HG02885 (cell line): ENCODE measurements around the gene SERP2.

Source experiments
- ATAC-seq: cut with Tn5 transposase; IDR thresholded peaks from one replicate; pipeline ENCODE4 v1.9.1; 2021; ENCODE audit warnings: mild to moderate bottlenecking; ENCODE audit not compliant: unreplicated experiment, poor library complexity

Gene SERP2

DNA sequence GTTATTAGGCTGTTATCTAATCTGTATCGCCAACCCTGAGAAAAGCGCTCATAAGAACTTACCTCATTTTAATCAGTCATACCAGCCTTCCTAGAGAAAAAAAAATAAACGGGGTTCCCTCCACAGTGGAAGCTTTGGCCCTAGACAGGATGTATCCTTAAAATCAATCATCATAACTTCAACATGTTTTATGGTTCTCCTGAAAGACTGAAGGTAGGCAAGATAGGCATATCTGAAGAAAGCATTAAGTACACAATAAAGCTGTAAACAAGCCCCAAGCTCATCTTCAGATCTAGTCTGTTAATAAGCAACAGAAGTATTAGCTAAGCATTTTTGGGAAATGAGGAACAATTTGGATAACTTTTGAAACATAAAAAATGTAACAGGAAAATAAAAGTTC is 18.7 kb upstream of the SERP2 start:
- no peak for ATAC-seq

DNA sequence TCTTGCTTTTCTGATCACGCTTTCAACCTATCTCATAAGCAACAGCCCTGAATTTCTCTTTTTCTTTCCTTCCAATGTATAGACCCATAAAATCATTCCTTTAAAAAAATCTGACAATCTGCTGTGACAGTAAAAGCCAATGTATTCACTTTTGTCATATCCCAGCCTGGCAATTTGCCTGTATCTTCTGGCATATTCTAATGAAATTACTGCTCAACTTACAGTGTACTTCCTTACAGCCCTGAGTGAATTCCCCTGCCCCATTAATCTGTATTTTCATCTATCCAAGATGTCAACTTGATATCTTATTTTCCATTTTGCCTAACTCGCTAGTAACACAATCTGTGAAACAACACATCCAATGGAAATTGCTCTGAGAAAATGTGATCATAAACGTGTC is 18.0 kb upstream of the SERP2 start:
- ATAC-seq, result no peak

DNA sequence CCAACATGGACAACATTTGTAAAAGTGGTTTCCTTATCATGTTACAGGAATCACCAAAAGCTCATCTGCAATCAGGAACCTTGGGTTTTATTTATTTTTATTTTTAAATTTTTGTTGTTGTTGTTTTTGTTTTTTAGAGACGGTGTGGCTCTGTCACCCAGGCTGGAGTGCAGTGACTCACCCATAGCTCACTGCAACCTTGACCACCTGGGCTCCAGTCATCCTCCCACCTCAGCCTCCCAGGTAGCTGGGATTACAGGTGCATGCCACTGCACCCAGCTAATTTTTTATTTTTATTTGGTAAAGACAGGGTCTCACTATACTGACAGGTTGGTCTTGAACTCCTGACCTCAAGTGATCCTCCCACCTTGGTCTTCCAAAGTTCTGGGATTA is 13.6 kb upstream of the SERP2 start:
- no peak for ATAC-seq

DNA sequence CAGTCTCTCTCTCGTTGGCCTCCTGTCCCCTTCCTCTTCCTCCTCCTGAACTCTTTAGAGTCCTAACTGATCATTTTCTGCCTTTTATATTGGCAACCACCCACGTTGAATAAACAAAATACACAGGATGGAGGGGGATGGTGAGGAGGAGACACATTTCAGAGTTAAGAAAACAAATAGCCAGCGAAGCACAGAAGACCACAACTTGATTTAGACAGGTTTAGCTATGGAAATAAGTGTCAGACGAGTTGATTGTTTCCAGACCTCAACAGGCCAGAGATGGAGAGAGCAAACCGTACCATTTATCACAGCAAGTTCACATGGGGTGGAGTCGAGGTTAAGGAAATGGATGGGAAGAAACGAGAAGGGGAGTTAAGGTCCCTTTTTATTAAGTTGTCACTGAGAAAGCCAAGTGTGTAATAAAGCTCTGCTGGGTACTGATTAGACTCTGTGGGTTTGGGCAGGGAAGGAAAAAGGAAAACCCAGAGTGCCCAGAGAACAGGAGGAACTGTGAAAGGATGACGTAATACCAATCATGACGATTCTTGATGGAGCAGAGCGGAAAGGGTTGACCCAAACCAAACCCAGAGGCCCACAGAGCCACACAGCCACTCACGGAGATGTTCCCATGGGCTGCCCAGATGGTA is 11.1 kb upstream of the SERP2 start:
- no peak for ATAC-seq

DNA sequence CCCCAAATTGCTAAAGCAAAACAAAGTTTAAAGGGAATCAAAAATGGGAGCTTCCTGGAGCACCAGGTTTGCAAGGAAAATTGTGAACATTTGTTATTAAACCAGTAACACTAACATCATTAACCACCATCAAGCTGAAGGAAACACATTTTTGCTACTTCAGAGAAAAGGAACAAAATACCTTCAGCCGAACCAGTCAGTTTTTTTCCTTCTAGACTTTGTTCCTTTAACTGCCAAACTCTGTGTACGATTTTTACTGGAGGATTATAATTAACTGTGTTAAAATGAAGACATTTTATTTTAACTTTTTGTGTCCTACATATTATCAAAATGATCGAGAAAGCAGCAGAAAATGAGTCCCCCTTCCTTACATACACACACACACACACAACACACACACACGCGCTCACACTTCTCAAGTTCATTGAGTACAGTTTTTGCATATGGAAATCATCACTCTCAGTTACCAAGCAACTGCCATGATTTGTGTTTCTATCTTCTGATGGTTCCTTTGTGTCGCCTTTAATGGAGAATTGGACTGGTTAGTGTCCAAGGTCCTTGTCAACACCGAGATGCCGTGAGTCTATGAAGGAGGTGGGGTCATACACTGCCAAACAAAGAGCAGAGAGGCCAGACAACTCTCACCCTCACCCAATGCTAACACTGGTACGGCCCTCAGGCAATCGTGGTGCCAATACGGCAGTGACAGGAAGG is 9.8 kb upstream of the SERP2 start:
- ATAC-seq, result no peak

DNA sequence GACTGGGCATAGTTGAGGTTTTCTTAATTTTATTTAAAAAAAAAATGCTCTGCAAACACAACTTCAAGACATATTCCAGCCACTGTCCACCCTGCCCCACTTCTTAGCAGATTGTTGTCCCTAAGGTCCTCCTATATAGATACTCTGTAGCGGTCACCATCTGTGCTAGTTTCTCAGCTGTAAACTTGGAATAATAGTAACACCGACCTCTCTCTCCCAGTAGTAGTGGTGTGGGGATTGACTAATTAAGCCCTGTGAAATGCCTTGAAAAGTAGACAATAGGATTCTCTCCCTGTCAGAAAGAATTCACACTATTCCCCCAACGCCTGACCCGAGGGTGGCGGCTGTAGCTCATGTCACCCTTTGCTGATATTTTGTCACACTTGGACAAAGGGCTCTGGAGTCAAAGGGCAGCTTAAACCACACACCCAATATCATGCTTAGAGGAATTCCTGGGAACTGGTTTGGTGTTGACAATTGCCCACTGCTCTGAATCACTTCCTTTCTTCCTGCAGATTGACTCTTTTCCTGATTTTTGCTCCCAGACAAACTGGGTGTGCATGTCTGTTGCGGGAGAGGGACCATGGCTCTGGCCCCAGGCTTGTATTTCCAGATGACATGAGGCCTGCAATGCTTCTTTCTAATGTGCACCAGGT is 9.2 kb upstream of the SERP2 start:
- ATAC-seq, result no peak

DNA sequence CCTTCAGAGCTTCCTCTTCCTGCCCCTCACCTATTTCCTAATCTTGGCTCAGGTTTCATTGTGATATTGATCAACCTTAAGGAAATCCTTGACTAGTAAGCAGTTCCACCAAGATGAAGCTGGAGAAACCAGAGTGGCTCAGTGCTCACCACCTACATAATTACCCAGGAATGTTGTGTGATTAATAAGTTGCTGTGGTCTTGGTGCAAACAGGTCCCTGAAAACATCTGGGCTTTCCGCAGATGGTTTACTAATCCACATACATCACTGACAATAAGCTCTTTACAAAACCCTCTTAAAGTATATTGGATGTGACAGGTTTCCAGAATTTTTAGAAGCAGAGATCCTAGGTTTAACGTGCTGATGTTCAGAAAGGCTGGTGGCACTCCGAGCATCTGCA is 8.6 kb upstream of the SERP2 start:
- no peak for ATAC-seq

DNA sequence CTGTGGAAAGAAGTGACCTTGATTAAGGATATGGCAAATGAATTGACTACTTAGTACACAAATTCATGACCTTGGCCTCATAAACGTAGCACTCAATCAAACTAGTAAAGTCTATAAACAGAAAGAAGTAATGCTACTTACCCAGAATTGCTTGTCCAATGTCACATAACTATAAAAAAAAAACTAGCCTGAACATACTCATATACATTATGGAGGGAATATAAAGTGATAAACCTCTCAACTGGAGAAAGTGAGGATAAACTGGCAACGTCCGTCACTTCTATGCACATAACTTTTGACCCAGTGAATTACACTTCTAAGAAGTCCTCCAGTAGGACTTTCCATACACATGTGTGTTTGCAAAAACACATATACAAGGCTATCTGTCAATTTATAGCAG is 7.7 kb upstream of the SERP2 start:
- ATAC-seq, result no peak

DNA sequence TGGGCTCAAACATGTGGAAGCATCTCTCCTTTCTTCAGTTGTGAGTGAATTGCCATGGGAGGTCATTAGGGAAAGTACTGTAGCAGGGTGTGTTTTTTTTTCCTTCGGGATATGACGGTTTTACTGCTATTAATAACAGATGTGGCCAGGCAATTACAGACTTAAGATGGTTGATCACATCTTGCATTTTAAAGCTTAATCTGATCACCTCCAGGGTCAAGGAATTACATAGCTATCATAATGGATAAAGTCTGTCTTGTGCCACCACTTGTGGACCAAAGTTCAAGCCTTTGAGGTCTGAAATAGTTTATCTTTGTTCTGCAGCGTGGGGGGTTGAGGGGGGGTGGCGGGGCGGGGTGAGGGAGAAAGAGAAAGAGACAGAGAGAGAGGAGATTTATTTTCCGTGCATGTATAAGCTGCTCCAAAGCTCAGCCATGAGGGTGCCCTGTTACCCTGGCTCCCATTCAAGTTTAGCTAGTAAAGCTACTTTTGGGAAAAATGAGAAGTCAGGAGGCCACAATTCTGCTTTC is 5.5 kb upstream of the SERP2 start:
- ATAC-seq, result no peak

DNA sequence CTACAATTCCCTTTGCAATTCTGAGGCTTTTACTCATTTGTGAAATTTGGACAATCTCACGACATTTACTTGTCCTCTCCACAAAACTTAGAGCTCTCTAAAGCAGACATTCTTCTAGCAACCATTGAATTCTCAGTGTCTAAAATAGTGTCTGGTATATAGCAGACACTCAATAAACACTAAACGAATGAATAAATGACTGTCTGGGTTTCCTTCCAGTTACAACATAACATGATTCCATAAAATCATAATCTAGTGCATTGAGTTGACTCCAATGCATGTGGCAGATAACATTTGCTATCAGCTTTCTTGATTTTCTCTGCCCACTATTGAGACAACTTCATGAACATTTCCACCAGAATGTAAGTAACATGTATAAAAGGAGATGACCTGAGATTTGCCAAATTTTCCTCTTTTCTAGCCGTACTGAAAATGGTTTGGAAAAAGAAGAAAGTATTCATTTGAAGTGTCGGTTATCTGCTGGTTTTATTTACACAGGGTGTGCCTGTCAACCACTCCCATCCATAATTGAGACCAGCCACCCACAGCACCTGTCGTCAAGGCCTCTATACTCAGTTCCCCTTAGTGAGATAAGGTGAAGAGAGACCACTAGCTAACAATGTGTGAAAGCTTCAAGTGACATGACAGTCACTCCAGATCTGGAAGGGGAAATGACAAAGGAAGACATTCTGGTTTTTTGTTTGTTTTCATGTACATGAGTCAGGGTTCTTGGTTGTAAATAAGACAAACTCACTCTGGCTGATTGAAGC is 4.8 kb upstream of the SERP2 start:
- ATAC-seq, result no peak

DNA sequence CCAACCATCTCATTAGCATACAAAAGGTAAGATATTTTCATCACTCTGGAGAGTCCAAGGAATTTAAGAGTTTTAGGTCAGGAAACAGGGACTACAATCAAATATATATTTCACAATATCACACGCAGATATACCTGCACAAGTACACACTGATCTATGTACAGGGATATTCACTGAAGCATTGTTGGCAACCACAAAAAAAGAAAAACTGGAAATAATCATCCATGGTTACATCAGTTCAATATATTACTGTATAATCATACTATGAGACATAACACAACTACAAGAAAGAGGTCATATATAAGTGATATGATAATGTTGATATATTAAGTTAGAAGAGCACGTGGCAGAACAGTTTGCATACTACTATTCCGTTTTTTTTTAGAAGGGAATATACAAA is 2.2 kb upstream of the SERP2 start:
- ATAC-seq, result no peak

DNA sequence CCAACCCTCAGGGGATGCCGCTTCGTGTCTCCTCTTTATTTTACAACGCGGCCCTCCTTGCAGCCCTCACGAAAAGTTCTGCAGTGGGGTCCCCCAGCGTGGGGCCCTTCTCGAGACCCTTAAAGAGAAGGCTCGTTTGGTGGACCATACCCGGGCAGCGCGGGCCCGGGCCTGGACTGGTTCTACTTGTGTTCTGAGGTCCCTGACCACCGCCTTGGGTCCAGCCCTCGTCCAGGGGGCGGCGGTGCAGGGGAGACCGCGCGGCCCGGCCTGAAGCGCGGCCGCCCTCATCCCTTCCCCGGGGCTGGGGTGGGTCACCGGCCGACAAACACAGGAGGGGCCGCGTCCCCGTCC is 400 bp upstream of the SERP2 start:
- no peak for ATAC-seq

DNA sequence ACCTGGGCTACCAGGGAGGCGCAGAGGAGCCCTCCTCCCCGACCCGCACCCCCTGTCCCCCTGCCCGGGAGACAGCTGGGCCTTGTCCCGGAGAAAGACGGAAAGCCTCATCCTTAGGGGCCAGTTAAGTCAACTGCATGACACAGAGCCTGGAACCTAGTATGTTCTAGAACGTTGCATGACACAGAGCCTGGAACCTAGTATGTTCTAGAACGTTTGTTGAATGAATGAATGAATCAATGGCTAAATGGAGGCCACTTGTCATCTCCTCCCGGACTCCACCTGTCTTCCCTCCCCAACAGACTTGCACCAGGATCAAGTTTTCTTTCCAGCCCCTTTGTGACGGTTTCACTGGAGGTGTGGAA is 706 bp downstream of the SERP2 start:
- no peak for ATAC-seq

DNA sequence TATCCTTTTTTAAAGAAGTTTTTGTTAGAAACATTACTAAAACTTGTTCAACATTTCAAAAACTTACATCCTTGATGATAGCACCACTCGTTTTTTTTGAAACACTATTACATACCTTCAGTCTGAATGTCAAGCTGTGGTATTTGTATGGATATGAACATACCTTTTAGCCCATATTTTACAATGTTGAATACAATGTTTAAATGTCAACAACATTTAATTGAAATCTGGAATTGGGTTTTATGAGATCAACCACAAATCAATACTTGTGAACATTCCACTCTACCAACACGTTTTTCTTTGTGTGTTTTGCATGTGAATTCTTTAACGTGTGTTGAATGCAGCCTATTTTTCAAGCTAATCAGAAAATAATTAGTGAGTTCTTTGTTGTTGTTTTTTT is 4.7 kb downstream of the SERP2 start:
- ATAC-seq, result no peak

DNA sequence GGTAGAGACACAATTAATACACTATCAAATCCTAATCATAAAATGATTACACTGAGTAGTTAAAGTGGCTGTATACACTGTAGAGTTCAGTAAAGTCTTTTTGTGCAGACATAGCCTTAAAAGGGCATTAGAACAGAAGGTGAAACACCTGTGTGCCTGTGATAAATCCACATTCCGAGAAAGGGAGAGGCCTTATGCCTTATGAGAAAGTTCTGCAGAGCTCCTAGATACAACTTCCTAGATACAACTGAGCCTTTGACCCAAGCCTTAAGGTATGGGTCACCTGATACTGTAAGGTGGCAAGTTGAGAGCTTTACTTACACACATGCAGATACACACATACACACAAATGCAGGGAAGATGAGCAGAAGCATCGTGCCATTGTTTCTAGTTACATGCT is 6.3 kb downstream of the SERP2 start:
- ATAC-seq, result no peak

DNA sequence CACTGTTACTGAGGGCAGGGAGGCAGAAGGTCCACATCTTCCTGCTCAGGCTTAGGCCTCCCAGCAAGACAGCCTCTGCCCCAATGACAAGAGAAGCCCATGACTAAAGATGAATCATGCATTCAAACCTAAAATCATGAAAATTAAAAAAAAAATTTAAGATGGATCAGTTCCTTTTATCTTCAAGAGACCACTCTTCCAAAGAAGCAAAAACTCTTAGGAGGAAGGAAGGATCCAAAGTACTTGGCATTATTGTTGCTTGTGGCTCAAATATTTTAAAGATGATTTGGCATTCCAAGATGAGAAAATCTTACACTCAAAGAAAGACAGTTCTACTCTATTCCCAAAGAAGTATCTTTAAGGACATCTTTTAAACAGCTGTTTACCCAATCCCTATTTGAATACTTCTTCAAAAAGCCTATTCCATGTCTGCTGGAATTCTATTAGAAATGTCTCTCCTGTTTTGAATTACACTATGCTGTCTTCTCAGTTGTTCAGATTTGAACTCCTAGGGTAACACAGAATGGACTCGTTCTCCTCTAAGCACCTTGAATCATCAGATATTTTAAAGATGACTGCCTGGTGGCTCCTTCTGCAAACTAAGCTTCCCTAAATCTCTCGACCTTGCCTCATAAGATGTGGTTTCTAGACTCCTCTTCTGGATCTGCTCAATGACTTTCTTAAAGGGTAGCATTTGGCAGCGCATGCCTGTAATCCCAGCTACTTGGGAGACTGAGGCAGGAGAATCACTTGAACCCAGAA is 7.0 kb downstream of the SERP2 start:
- no peak for ATAC-seq

DNA sequence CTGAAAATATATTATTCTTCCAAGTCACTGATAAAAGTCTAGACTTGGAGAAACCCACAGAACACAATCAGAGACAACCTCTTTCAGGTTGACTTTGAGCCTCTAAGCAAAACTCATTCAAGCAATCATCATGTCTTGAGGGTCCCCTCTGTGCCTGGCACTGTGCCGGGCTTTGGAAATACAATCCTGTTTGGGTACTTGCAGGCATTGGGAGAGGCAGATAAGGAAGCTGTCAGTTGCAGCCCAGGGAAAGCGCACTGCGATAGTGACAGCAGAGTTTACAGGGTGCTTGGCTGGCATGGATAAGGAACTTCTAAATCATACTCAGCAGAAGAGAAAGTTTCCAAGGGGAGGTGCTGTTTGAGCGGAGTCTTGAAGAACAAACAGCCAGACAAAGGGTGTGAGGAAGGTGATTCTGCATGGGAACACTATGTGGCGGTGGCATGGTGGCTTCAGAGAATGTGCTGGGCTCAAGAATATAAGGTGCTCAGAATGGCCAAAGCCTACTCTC is 9.1 kb downstream of the SERP2 start:
- ATAC-seq, result no peak

DNA sequence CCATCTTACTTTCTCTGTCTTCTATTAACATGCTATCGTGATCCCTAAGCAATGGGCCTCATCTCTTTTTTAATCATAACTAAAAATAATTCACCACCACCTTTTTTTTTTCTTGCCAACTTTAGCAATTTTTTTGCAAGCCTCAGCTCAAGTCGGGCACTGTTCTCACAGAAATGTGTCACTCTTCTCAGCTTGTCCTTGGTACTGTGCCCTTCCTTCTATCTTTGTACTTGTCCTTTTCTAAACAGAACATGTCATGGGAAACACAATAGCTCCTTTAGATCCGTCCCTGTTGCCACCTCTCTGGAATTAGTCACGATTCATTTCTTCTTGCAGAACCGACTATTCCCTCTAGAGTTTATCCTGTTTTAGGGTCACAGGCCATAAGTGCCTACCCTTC is 10.3 kb downstream of the SERP2 start:
- ATAC-seq, result no peak

DNA sequence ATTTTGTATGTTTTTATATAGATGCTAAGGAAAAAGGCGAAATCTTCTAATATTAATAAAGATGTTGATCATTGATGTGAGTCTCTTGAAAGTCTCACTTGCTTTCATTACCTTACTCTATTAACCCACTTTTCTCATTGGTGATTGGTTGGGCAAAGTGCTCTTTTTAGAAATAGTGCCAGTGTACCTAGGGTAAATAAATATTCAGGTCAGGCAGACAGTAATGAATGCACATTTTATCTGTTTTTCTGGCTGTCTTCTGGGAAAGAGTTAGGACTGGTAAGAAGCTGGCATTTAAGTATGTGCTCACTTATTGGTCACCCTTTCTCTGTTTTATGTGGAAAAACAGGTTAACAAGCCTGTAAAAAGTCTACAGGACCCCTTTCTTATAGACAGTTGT is 11.2 kb downstream of the SERP2 start:
- no peak for ATAC-seq

DNA sequence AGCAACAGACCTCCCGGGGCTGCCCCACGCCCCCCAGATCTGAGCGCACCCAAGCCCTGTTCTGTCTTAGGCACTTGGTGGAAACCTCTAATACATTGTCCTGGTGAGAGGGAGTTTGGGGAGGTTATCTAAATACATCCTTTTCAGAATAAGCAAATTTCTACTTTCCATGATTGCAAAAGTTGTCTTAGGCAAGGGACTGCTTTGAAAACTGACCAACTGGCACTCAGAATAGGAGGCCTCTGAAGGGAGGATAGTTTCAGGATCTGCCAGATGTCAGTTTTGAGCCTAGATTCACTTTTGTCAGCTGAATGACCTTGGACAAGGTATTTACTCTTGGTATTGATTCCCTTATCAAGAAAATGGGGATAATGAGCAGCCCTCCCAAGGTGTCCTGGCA is 11.8 kb downstream of the SERP2 start:
- no peak for ATAC-seq
